Colonic mucosa (tissue), 4 donors: ENCODE data around the gene ZNF408. TPM values are rescaled to one million over a fixed set of nuclear protein-coding genes. Genes with fewer than 3 reads are reported as not detected.

Experiments used
- DNase-seq: peaks from one replicate; pipeline ENCODE4 v3.0.0-alpha.2; 2020
- H3K27ac ChIP-seq: fragments of 200-600 bp; one replicate; pipeline ENCODE4 v1.8.0; 2021
- H3K27me3 ChIP-seq: fragments of 200-600 bp; one replicate; pipeline ENCODE4 v1.8.0; 2021
- H3K36me3 ChIP-seq: fragments of 200-600 bp; one replicate; pipeline ENCODE4 v1.8.0; 2021
- H3K4me1 ChIP-seq: fragments of 200-600 bp; one replicate; pipeline ENCODE4 v1.8.0; 2021; ENCODE audit warnings: mild to moderate bottlenecking
- H3K4me3 ChIP-seq: fragments of 200-600 bp; one replicate; pipeline ENCODE4 v1.8.0; 2021
- H3K9ac ChIP-seq, 2 donors: one replicate each; pipeline ENCODE4 v1.7.0; 2013; ENCODE audit warnings: control low read depth in 2 of 2, low read depth in 2 of 2, low read length in 2 of 2
- H3K9me3 ChIP-seq: fragments of 200-600 bp; one replicate; pipeline ENCODE4 v1.8.0; 2021
- CTCF ChIP-seq: fragments of 200-600 bp; IDR thresholded peaks from one replicate; pipeline ENCODE4 v1.8.0; 2022; ENCODE audit warnings: antibody characterized with exemption, mild to moderate bottlenecking
- intact Hi-C: fragments of 100-400 bp; cut with DNase I; formaldehyde crosslinking; loops from one replicate; pipeline ENCODE4 v1.14.1; 2022
- total RNA-seq, 2 donors: library from RNA; stranded (reverse); fragmentation: NEBNext Ultra II Directional in 1 of 2; extraction: Animal tissue kit (Norgen Biotek cat#: 25700) in 1 of 2; gene quantifications; one replicate each; pipeline ENCODE4 v1.2.1, GENCODE V29; 2021
- donor health status: healthy.
- donor health status: DM: no; HTN: no; CAD: no.
- donor health status: DM: no; HTN: no; CAD: no.

The ZNF408 gene
- total RNA-seq, 2 donors from 2014 or later = 11.7 to 15.5 TPM

GRCh38 chr11:46676436-46677158 lies 24.2 kb upstream of the ZNF408 start:
- Histone ChIP-seq H3K9me3 (no peaks in the 10 kb centered on the region), H3K9ac (no peak overlapping the region), H3K27ac (no peak overlapping the region), H3K27me3 (no peaks in the 10 kb centered on the region), H3K36me3 (peaks cover 22% of the 10 kb centered on the region), H3K4me3 (no peak overlapping the region), H3K4me1 (peaks cover 22% of the 10 kb centered on the region)
- intact Hi-C loops = no loop called here
- DNase-seq = no peak
- no peak for TF ChIP-seq CTCF

- H3K36me3 ChIP-seq = peaks cover 28% of the 10 kb centered on the region
- no peaks in the 10 kb centered on the region for H3K27me3 ChIP-seq
- peaks cover 22% of the 10 kb centered on the region for H3K4me1 ChIP-seq
- H3K9ac ChIP-seq = no peak overlapping the region
- no peak overlapping the region for H3K4me3 ChIP-seq
- TF ChIP-seq CTCF = no peak
- intact Hi-C loops = no loop called here
- H3K27ac ChIP-seq = no peak overlapping the region
- no peaks in the 10 kb centered on the region for H3K9me3 ChIP-seq
- DNase-seq = no peak
Measured at GRCh38 chr11:46677169-46677568, 23.7 kb upstream of the ZNF408 start.

GRCh38 chr11:46677991-46678740 lies 22.7 kb upstream of the ZNF408 start:
- H3K27ac ChIP-seq = no peak overlapping the region
- no peak for DNase-seq
- H3K36me3 ChIP-seq = peaks cover 28% of the 10 kb centered on the region
- H3K4me1 ChIP-seq = peaks cover 22% of the 10 kb centered on the region
- intact Hi-C loops = no loop called here
- H3K9ac ChIP-seq = no peak overlapping the region
- H3K4me3 ChIP-seq = no peak overlapping the region
- no peaks in the 10 kb centered on the region for H3K27me3 ChIP-seq
- no peak for TF ChIP-seq CTCF
- no peaks in the 10 kb centered on the region for H3K9me3 ChIP-seq

GRCh38 chr11:46678741-46679130 lies 22.1 kb upstream of the ZNF408 start:
- H3K27ac ChIP-seq = no peak overlapping the region
- intact Hi-C loops = no loop called here
- no peak for DNase-seq

More at GRCh38 chr11:46678741-46679130, 22.1 kb upstream of the ZNF408 start:
- no peak overlapping the region for H3K4me3 ChIP-seq
- H3K4me1 ChIP-seq = peaks cover 22% of the 10 kb centered on the region
- H3K9me3 ChIP-seq = no peaks in the 10 kb centered on the region
- TF ChIP-seq CTCF = no peak
- no peaks in the 10 kb centered on the region for H3K27me3 ChIP-seq
- no peak overlapping the region for H3K9ac ChIP-seq
- H3K36me3 ChIP-seq = peaks cover 28% of the 10 kb centered on the region
